GM19372 (cell line): Measurements from ENCODE around the gene BFSP1.

Experiments used
- ATAC-seq: cut with Tn5 transposase; IDR thresholded peaks from one replicate; pipeline ENCODE4 v1.9.1; 2021; ENCODE audit warnings: mild to moderate bottlenecking, low read depth, moderate library complexity; ENCODE audit not compliant: unreplicated experiment

Gene BFSP1

DNA sequence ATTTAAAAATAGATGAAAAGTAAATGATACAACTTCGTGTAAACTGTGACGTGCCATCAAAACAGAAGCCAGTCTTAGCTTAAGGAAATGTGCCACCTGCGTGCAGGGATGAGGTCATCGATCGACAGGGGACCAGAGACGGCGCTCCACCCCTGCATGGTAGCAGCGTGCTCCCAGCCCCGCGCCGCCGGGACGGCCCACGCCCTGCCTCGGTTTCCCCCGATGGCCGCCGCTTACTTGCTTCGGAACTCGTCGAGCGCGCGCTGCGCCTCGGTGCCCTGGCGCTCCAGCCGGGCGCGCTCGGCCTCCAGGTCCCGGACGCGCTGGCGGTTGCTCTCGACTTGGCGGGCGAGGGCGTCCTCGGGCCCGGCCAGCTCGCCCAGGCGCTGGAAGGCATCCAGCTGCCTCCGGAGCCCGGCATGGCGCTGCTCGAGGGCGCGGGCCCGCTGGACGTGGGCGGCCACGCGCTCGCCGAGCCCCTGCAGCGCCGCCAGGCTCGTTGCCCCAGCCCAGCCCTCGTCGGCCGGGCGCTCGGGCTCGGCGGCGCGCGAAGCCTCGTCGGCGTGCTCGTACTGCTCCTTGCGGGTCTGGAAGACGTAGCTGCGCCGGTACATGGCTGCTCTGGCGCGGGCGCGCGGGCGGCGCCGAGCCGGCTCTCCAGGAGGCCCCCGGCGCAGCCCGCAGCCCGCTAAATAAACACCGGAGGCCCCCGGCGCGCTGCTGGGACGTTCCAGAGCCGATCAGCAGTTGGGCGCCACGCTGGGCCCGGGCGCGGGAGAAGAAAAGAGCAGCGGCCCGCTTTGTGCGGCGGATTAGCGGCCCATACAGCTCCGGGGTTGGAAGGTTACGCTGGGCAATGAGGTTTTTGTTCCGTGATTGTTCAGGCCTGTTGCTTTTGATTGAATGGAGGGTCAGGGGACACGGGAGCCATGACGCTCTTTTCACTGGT, at the start of gene BFSP1:
Gene BFSP1, minus strand, starts transcription at position 664 of the 949 bp plus-strand sequence. Its CDS starts 50 bp downstream, at position 614.
- no peak for ATAC-seq

GRCh38 chr20:17580895-17581294, 49.7 kb upstream of the BFSP1 start:
- no peak for ATAC-seq

DNA sequence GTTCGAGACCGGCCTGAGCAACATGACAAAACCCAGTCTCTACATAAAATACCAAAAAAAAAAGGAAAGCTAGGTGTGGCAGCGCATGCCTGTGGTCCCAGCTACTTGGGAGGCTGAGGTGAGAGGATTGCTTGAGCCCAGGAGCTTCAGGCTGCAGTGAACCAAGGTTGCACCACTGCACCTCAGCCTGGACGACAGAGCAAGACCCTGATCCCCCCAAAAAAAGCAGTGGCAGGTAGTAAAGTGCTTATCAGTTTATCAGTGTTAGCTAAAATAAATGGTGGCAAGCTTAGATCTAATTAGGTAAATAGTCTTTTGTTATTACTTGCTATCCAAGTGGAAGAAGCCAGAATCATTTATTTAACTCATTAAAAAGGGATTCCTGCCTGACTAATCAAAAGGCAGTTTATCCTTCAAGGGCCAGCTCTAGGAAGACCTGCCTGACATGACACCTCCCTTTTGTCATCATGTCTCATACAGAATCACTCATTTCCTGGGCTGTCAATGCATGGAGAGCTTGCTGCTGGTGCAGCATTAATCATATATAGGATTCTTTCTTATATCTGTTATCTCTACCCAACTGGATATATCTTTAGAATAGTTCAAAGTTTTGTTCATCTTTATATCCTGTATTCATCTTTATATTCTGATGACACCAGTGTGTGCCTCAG, 48.3 kb upstream of the BFSP1 start:
- no peak for ATAC-seq

- ATAC-seq = no peak
These were observed 45.0 kb upstream of the BFSP1 start for GRCh38 chr20:17576215-17576614.

GRCh38 chr20:17573463-17573862, 42.3 kb upstream of the BFSP1 start:
- ATAC-seq = no peak

DNA sequence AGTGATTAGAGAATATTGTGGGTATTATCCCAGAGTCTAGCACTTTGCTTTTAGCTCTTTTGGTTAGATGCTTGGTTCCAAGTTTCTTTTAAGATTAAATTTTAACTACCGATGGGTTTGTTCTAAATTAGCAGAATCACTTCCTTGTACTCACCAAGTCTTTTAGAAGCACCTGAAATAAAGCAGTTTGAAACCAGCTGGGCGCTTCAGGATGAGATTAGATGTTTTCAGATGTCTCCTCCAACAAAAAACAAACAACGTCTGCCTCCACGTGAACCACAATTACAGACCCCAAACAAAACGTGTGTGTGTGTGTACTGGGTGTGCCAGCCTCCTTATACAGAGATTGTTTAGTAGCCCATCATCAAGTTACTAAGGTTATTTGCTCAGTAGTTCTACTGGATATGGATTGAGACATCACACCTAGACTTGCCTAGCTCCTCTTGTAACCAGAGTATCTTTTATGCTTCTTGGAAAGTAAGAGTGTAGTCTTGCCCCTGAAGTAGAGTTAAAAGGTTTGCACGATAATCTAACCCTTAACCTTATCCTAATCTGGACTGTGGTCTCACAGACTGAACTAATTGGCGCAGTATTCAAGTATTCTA, 41.0 kb upstream of the BFSP1 start:
- ATAC-seq = no peak

- ATAC-seq = no peak
These were observed 40.0 kb upstream of the BFSP1 start for GRCh38 chr20:17571153-17571527.

- peak; percentile 35 for ATAC-seq
These were observed 39.4 kb upstream of the BFSP1 start for GRCh38 chr20:17570347-17571152.

- peak; percentile 90 for ATAC-seq
These were observed 38.6 kb upstream of the BFSP1 start, which contains the start of gene DSTN for GRCh38 chr20:17569616-17570346. Gene DSTN (plus strand): TSS chr20:17570075. CDS start chr20:17570209, 134 bp downstream.

DNA sequence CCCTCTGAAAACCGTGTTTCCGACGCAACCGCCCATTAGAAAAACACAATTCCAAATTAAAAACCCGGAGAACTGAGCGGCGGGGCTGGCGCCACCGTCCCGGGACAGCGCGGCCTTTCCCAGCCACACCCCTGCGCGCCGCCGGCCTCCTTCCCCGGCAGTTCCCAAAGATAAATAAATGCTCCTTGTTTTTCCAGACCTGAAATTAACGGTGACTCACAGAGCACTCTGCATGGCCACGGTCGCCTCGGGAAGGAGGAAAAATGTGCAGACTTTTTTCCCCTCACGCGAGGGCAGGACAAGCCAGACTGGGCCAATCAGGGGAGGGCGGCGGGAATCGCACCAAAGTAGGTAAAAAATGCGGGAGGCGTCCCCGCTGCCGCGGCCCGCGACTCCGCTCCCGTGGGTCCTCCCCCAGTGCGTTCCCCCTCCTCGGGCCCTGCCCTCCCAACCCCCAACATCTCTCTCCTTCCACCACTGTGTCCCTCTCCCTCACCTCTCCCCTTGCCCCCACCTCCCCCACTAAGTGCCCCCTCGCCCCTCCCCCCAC, 37.9 kb upstream of the BFSP1 start:
- no peak for ATAC-seq

DNA sequence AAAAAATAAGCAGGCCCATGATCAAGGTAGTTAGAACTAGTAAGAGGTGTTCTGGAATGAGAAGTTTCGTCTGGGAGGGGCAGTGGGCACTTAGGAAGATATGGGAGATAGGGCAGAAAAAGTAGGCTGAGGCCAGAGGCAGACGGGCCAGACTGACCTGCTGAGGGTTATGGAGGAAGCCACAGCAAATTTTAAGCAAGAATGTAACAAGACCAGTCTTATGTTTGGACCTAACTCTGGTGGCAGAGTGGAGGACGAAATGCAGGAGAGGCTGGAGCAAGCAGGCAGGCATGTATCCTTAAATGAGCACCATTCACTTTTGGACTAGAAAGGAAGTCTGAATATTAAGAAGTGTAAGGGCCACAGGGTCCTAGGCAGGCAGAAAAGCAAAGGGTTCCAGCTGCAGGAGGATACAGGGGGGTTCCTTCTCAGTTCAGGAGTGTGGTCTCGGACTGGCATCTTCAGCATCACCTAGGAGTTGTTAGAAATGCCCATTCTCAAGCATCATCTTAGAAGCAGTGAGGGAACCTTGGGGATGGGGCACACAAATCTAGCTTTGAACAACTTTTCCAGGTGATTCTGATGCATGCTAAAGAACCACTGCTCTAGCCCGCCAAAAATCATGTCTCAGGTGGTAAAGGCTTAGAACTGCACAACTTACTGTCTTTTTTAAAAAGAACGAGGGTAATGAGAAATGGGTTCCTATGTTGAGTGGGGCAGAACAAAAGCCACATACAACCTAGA, 37.0 kb upstream of the BFSP1 start:
- no peak for ATAC-seq

GRCh38 chr20:17566345-17566744, 35.2 kb upstream of the BFSP1 start:
- ATAC-seq = no peak

- no peak for ATAC-seq
These were observed 34.1 kb upstream of the BFSP1 start for GRCh38 chr20:17565169-17565845.

DNA sequence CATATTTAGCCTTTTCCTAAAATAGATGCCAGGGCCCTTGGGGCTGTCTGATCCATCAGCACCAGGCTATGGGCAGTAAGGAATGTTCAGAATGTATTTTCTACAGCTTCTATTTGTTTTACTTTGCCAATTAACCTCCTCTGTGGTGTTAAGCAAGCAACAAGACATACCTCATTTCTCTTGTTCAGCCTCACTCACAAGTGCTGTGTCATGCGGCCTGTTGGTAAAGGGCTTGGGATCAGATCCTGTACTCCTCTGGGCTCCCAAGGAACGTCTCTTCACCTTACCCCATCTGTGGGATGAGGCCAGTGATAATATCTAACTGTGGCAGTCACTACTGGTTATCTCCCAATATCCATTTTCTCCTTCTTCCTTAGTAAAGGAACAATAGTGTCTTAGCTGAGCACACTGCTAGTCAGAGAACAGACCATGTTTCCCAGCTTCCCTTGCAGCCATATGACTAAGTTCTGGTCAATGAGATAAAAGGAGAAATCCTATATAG, 31.7 kb upstream of the BFSP1 start:
- no peak for ATAC-seq

GRCh38 chr20:17560344-17561074, 29.3 kb upstream of the BFSP1 start:
- ATAC-seq = no peak

DNA sequence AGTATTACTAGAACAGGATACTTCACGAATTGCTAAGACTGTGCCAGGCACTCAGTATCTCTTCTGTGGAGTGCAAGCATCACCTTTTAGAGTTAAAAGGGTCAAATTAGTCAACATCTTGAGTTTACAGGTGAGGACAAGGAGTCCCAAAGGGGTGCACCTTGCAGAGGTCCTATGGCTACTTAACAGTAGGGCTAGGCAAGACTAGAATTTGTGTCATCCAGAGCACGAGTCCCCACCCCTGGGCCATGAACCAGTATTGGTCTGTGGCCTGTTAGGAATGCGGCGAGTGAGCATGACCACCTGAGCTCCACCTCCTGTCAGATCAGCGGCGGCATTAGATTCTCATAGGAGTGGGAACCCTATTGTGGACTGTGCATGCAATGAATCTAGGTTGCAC, 28.2 kb upstream of the BFSP1 start:
- ATAC-seq = no peak

- ATAC-seq = no peak
These were observed 27.7 kb upstream of the BFSP1 start for GRCh38 chr20:17558941-17559304.
